B cell (primary cell): ENCODE data around the gene FRK. TPM values are rescaled to one million over a fixed set of nuclear protein-coding genes. Genes with fewer than 3 reads are reported as not detected.
"Not testable (repeated sequence)": the region's sequence is repeated elsewhere in the genome, so short reads cannot be mapped to it uniquely, and the experiment has no call there.

Source experiments
- ATAC-seq: fragments of 200-7000 bp; cut with Tn5 transposase; one replicate; pipeline ENCODE4 v1.10.0; 2021; ENCODE audit warnings: low read depth, mild to moderate bottlenecking, moderate number of reproducible peaks, moderate library complexity
- CTCF ChIA-PET: fragments of 350-600 bp; sonication (Branson Sonifier 250); formaldehyde crosslinking; loops from one replicate; lab custom pipeline; 2021; ENCODE audit warnings: antibody characterized with exemption, inconsistent platforms; lab: Charles Lee
- POLR2A ChIA-PET: fragments of 350-600 bp; sonication (Branson Sonifier 250); formaldehyde crosslinking; loops from one replicate; lab custom pipeline; 2021; ENCODE audit warnings: antibody characterized with exemption; lab: Charles Lee
- DNase-seq: peaks from one replicate; pipeline ENCODE4 v3.0.0; 2013
- H2AFZ ChIP-seq: 2 replicates; pipeline ENCODE4 v1.6.1; 2012; ENCODE audit warnings: mild to moderate bottlenecking, low read depth, low read length; ENCODE audit not compliant: insufficient read depth, poor library complexity, severe bottlenecking
- H3K27ac ChIP-seq, 2 donors: 1 replicate in 1 of 2; 2 replicates in 1 of 2; pipeline ENCODE4 v1.5.1; 2012 to 2013; ENCODE audit warnings: low read length in 2 of 2, mild to moderate bottlenecking in 2 of 2, moderate library complexity in 1 of 2
- H3K27me3 ChIP-seq, 4 experiments: fragments of 200-600 bp in 1 of 4; sonication (generic) in 1 of 4; replicated peaks in 1 of 4; 1 replicate in 2 of 4; 2 replicates in 2 of 4; pipeline versions ENCODE4 v1.6.1 to v1.7.0; 2013 to 2016; ENCODE audit warnings: low read length in 3 of 4, mild to moderate bottlenecking in 2 of 4, mixed read lengths in 1 of 4, moderate library complexity in 1 of 4; ENCODE audit not compliant: insufficient read depth in 4 of 4, control insufficient read depth in 3 of 4; ENCODE audit errors: control extremely low read depth in 1 of 4
- H3K36me3 ChIP-seq, 2 experiments: replicated peaks in 1 of 2; 1 replicate in 1 of 2; 2 replicates in 1 of 2; pipeline versions ENCODE4 v1.6.1 to v1.7.1; 2013; ENCODE audit warnings: low read length in 1 of 2; ENCODE audit not compliant: insufficient read depth in 2 of 2, control insufficient read depth in 1 of 2; ENCODE audit errors: control extremely low read depth in 1 of 2, extremely low read depth in 1 of 2
- H3K4me1 ChIP-seq, 2 donors: fragments of 200-600 bp in 1 of 2; sonication (generic) in 1 of 2; 1 replicate in 1 of 2; 2 replicates in 1 of 2; pipeline versions ENCODE4 v1.5.1 to v1.6.1; 2013 to 2017; ENCODE audit warnings: low read length in 2 of 2; ENCODE audit not compliant: control insufficient read depth in 2 of 2, insufficient read depth in 2 of 2
- H3K4me2 ChIP-seq: replicated peaks from 2 replicates; pipeline ENCODE3; 2012; ENCODE audit warnings: mild to moderate bottlenecking, low read depth, low read length; ENCODE audit not compliant: poor library complexity, severe bottlenecking
- H3K4me3 ChIP-seq, 5 experiments: fragments of 200-600 bp in 1 of 5; sonication (generic) in 1 of 5; 1 replicate in 3 of 5; 2 replicates in 2 of 5; pipeline versions ENCODE4 v1.5.1 to v1.7.0; 2011 to 2016; ENCODE audit warnings: low read length in 4 of 5, mild to moderate bottlenecking in 4 of 5, low read depth in 2 of 5, control low read depth in 1 of 5, moderate library complexity in 1 of 5; ENCODE audit not compliant: insufficient read depth in 1 of 5; ENCODE audit errors: control extremely low read depth in 1 of 5, extremely low read depth in 1 of 5
- H3K79me2 ChIP-seq: fragments of 200-600 bp; sonication (generic); one replicate; pipeline ENCODE4 v1.6.0; 2016; ENCODE audit warnings: low read length; ENCODE audit not compliant: control insufficient read depth, insufficient read depth
- H3K9ac ChIP-seq: fragments of 200-600 bp; sonication (generic); 2 replicates; pipeline ENCODE4 v1.6.1; 2017; ENCODE audit warnings: mild to moderate bottlenecking, low read length, moderate library complexity
- H3K9me3 ChIP-seq, 3 donors: one replicate each; pipeline versions ENCODE4 v1.6.1 to v1.7.1; 2013; ENCODE audit warnings: low read length in 2 of 3; ENCODE audit not compliant: control insufficient read depth in 2 of 3, insufficient read depth in 1 of 3; ENCODE audit errors: control extremely low read depth in 1 of 3
- H4K20me1 ChIP-seq: 2 replicates; pipeline ENCODE4 v1.6.0; 2012; ENCODE audit warnings: mild to moderate bottlenecking, low read length; ENCODE audit not compliant: insufficient read depth, control insufficient read depth, poor library complexity, severe bottlenecking
- H3K27ac Mint-ChIP-seq: one replicate; pipeline ENCODE4 v1.8.0; 2021; ENCODE audit warnings: mixed read lengths
- H3K27me3 Mint-ChIP-seq: one replicate; pipeline ENCODE4 v1.8.0; 2021; ENCODE audit warnings: mixed read lengths
- H3K4me1 Mint-ChIP-seq: one replicate; pipeline ENCODE4 v1.8.0; 2021; ENCODE audit warnings: mixed read lengths
- H3K4me3 Mint-ChIP-seq: one replicate; pipeline ENCODE4 v1.8.0; 2021; ENCODE audit warnings: mixed read lengths
- H3K9me3 Mint-ChIP-seq: one replicate; pipeline ENCODE4 v1.8.0; 2022; ENCODE audit warnings: mixed read lengths; ENCODE audit not compliant: insufficient read depth
- CTCF ChIP-seq: fragments of 200-600 bp; IDR thresholded peaks from one replicate; pipeline ENCODE4 v1.8.0; 2022; ENCODE audit warnings: antibody characterized with exemption, mild to moderate bottlenecking
- EZH2 ChIP-seq: IDR thresholded peaks from 2 replicates; pipeline ENCODE4 v1.6.1; 2012; ENCODE audit warnings: borderline replicate concordance, low read depth, mild to moderate bottlenecking, moderate library complexity, low read length; ENCODE audit not compliant: insufficient read depth, poor library complexity, severe bottlenecking
- WGBS: methylation state at CpG from one replicate; pipeline ENCODE4 v1.1.5; 2013; ENCODE audit warnings: missing lambda C conversion rate; ENCODE audit not compliant: insufficient coverage; 5-methylcytosine and 5-hydroxymethylcytosine counted together
- intact Hi-C: fragments of 100-400 bp; cut with micrococcal nuclease; formaldehyde crosslinking; loops from one replicate; pipeline ENCODE4 v1.10.0; 2022
- polyA plus RNA-seq: library from polyadenylated mRNA; depleted of rRNA; stranded (reverse); fragments of >200 nt; gene quantifications from 2 replicates; pipeline ENCODE4 v1.2.3, GENCODE V29; 2012
- total RNA-seq, 2 donors: library from RNA; stranded (reverse); fragments of 120-200 nt in 1 of 2; gene quantifications; 1 replicate in 1 of 2; 2 replicates in 1 of 2; pipeline versions ENCODE4 v1.2.3 to v1.2.4, GENCODE V29; 2013 to 2022

The FRK gene
- total and polyA plus RNA-seq, 2 donors (not counting 1 experiment from before 2014, with no cell fraction given): 0.01 to 0.07 TPM

- Mint-ChIP-seq H3K4me3 (no peak overlapping the region), H3K27me3 (peaks cover 10% of the 10 kb centered on the region), H3K4me1 (no peaks in the 10 kb centered on the region), H3K27ac (no peak overlapping the region), H3K9me3 (no peaks in the 10 kb centered on the region)
- no peaks in the 10 kb centered on the region for H3K4me1 ChIP-seq
- no peak for ATAC-seq
- H3K27ac ChIP-seq: no peak overlapping the region
- no peaks in the 10 kb centered on the region for H3K79me2 ChIP-seq
- no peaks in the 10 kb centered on the region for H4K20me1 ChIP-seq
- H3K4me2 ChIP-seq: no peak overlapping the region
- H3K9ac ChIP-seq: no peak overlapping the region
- no CpG with 5 or more reads among the region's 1 CpG for WGBS
- H3K9me3 ChIP-seq: peaks cover 0 to 6% (median 0%) of the 10 kb centered on the region in 3 donors
- ChIA-PET POLR2A (no interaction called here), CTCF (no interaction called here)
- no peaks in the 10 kb centered on the region for H3K36me3 ChIP-seq
- TF ChIP-seq EZH2 (no peak), CTCF (no peak)
- H3K4me3 ChIP-seq: no peak overlapping the region
- intact Hi-C loops: no loop called here
- no peak for DNase-seq
- no peaks in the 10 kb centered on the region for H3K27me3 ChIP-seq
- no peak overlapping the region for H2AFZ ChIP-seq
These were observed 128.2 kb downstream of the FRK start for GRCh38 chr6:115932481-115932880.

- WGBS: 93% methylated on average over 24 of the region's 24 CpGs
- DNase-seq, H3K4me1 Mint-ChIP-seq, H3K9ac ChIP-seq, H3K27ac ChIP-seq, POLR2A ChIA-PET, H3K4me3 Mint-ChIP-seq, ATAC-seq, H3K4me3 ChIP-seq, H3K4me1 ChIP-seq, H3K27me3 ChIP-seq, H3K9me3 Mint-ChIP-seq, H3K27ac Mint-ChIP-seq, H4K20me1 ChIP-seq, H3K9me3 ChIP-seq, H3K36me3 ChIP-seq, intact Hi-C loops, H3K4me2 ChIP-seq, H2AFZ ChIP-seq, H3K27me3 Mint-ChIP-seq, CTCF ChIA-PET, H3K79me2 ChIP-seq: not testable (repeated sequence)
These were observed 132.7 kb downstream of the FRK start for GRCh38 chr6:115928000-115928399.
